HEK293 (cell line): ENCODE measurements around the gene GPR39.

Source experiments
- KLF10 ChIP-seq: fragments of 450-650 bp; IDR thresholded peaks from 2 replicates; pipeline ENCODE4 v1.5.1; 2018; ENCODE audit warnings: missing biosample characterization, mild to moderate bottlenecking, missing genetic modification characterization
- KLF9 ChIP-seq: fragments of 450-650 bp; formaldehyde crosslinking; IDR thresholded peaks from 2 replicates; pipeline ENCODE4 v1.5.1; 2016; ENCODE audit warnings: missing biosample characterization, missing genetic modification characterization, low read depth
- SALL2 ChIP-seq: fragments of 450-650 bp; formaldehyde crosslinking; IDR thresholded peaks from 2 replicates; pipeline ENCODE4 v1.5.0; 2017; ENCODE audit warnings: missing biosample characterization, mild to moderate bottlenecking, missing genetic modification characterization, borderline replicate concordance
- ZNF324 ChIP-seq: fragments of 450-650 bp; formaldehyde crosslinking; IDR thresholded peaks from 2 replicates; pipeline ENCODE4 v1.5.1; 2016; ENCODE audit warnings: missing biosample characterization, missing genetic modification characterization
- ZNF404 ChIP-seq: fragments of 450-650 bp; formaldehyde crosslinking; IDR thresholded peaks from 2 replicates; pipeline ENCODE4 v1.5.1; 2017; ENCODE audit warnings: missing biosample characterization, missing genetic modification characterization
- TF ChIP-seq, protein P1 (sequence below): fragments of 450-650 bp; formaldehyde crosslinking; IDR thresholded peaks from 2 replicates; pipeline ENCODE4 v1.5.1; 2016; ENCODE audit warnings: missing biosample characterization, missing genetic modification characterization
- TF ChIP-seq, protein P2 (sequence below): fragments of 450-650 bp; formaldehyde crosslinking; IDR thresholded peaks from 2 replicates; pipeline ENCODE4 v1.5.1; 2016; ENCODE audit warnings: missing biosample characterization, missing genetic modification characterization
- TF ChIP-seq, protein P3 (sequence below): fragments of 450-650 bp; formaldehyde crosslinking; IDR thresholded peaks from 2 replicates; pipeline ENCODE4 v1.5.1; 2017; ENCODE audit warnings: missing biosample characterization, missing genetic modification characterization

DNA sequence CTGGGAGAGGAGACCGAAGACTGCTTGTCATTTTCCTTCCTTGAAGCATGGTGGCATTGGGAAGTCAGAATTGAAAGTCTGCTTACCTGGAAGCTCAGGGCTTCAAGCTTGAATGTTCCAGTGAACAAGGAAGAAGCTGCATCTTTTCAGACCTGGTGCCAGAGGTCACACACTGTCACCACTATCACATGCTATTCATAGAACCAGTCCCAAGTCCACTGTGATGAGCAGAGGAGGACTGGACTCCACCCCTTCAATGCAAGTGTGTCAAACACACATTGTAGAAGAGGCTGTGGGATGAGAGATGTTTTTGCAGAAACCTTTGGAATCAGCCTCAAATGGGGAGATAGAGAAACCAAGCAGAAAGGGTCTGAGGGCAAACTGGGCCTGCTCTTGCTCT, 172.0 kb downstream of the GPR39 start:
- TF ChIP-seq, protein P1, sequence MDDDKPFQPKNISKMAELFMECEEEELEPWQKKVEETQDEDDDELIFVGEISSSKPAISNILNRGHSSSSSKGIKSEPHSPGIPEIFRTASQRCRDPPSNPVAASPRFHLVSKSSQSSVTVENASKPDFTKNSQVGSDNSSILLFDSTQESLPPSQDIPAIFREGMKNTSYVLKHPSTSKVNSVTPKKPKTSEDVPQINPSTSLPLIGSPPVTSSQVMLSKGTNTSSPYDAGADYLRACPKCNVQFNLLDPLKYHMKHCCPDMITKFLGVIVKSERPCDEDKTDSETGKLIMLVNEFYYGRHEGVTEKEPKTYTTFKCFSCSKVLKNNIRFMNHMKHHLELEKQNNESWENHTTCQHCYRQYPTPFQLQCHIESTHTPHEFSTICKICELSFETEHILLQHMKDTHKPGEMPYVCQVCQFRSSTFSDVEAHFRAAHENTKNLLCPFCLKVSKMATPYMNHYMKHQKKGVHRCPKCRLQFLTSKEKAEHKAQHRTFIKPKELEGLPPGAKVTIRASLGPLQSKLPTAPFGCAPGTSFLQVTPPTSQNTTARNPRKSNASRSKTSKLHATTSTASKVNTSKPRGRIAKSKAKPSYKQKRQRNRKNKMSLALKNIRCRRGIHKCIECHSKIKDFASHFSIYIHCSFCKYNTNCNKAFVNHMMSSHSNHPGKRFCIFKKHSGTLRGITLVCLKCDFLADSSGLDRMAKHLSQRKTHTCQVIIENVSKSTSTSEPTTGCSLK (tag by site-specific recombination) = no peak
- TF ChIP-seq KLF10 (tag by site-specific recombination) (no peak), ZNF404 (no peak), SALL2 (tag by site-specific recombination) (no peak), KLF9 (no peak), ZNF324 (tag by site-specific recombination) (no peak)
- TF ChIP-seq, protein P2, sequence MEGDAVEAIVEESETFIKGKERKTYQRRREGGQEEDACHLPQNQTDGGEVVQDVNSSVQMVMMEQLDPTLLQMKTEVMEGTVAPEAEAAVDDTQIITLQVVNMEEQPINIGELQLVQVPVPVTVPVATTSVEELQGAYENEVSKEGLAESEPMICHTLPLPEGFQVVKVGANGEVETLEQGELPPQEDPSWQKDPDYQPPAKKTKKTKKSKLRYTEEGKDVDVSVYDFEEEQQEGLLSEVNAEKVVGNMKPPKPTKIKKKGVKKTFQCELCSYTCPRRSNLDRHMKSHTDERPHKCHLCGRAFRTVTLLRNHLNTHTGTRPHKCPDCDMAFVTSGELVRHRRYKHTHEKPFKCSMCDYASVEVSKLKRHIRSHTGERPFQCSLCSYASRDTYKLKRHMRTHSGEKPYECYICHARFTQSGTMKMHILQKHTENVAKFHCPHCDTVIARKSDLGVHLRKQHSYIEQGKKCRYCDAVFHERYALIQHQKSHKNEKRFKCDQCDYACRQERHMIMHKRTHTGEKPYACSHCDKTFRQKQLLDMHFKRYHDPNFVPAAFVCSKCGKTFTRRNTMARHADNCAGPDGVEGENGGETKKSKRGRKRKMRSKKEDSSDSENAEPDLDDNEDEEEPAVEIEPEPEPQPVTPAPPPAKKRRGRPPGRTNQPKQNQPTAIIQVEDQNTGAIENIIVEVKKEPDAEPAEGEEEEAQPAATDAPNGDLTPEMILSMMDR (tag by site-specific recombination) = no peak
- TF ChIP-seq, protein P3, sequence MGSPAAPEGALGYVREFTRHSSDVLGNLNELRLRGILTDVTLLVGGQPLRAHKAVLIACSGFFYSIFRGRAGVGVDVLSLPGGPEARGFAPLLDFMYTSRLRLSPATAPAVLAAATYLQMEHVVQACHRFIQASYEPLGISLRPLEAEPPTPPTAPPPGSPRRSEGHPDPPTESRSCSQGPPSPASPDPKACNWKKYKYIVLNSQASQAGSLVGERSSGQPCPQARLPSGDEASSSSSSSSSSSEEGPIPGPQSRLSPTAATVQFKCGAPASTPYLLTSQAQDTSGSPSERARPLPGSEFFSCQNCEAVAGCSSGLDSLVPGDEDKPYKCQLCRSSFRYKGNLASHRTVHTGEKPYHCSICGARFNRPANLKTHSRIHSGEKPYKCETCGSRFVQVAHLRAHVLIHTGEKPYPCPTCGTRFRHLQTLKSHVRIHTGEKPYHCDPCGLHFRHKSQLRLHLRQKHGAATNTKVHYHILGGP (tag by site-specific recombination) = no peak
